ENCODE measurements around the gene BBC3.
"Not testable (repeated sequence)": the region's sequence is repeated elsewhere in the genome, so short reads cannot be mapped to it uniquely, and the experiment has no call there.

Gene BBC3

DNA sequence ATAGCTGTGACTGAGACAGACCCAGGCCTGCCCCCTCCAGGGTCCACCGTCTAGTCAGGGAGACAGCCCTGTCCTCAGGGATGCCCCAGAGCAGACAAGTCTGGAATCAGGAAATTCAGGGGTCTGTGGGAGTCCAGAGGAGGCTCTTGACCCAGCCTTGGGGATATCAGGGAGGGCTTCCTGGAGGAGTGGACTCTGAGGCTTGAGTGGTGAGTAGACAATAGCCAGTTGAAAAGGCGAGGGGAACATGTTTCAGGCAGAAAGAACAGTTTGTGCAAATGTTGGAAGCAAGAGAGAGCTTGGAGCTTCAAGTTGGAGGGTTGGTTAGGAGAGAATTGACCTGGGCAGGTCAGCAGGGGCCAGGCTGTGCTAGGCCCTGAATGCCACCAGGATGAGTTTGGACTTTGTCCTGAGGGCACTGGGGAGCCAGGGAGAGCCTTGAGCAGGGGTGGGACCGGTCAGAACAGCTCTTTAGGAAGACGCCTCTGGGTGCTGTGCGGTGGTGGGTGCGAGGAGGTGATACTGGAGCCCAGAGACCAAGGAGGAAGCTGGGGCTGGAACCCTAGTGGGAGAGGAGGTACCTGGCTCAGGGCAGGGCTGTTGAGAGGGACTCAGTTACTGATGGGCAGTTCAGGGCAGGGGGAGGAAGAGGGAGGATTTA, 28.0 kb upstream of the BBC3 start:
- no peak for DNase-seq (ENCODE audit: low read depth in 1 of 2, low spot score in 1 of 2)

DNA sequence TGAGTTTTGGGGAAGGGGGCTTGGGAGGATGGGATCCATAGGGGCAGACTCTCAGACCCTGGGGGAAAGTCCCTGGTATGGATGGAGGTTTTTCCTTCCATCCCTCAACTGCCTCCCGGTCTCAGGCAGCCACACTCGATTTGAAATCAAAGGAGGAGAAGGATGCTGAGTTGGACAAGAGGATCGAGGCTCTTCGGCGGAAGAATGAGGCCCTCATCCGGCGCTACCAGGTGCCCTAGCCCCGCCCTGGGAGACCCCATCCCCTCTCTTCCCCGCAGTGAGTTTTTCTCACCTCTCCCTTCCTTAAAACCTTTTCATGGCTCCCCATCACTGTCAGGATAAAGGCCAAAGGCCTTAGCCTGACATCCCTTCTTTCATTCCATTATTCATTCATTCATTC, 27.4 kb upstream of the BBC3 start:
- no peak for DNase-seq (ENCODE audit: low read depth in 1 of 2, low spot score in 1 of 2)

DNA sequence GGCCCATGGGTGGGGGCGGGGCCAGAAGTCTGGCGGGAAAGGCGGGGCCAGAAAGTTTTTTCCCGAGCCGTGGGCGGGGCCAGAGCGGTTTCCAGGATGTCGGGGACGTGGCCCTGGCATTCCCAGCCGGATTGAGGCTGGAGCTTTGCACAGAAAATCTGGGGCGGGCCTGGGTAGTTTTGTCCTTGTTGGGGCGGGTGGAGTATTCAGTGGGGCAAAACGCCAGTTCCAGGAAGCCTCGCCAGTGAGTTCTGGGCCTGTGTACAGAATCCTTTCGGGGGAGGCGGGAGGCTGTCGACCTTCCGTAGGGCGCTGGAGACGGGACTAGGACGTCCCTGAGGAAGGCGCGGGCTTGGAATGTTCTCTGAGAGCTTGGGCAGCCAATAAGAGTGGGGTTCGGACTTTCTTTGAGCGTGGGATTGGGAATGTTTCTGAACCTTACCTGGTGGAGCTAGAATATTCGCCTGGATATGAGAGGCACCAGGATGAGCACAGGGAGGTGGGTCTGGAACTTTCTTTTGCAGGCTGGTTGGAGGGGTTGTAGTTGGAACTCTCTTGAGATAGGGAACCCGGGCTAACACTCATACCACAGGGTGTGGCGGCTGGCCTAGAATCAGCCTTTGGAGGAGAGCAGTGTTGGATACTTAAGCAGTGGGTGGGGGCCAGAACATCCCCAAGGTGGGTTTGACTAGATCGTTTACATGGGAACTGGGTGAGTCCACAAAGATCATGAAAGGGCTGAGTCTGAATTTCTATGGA, 26.6 kb upstream of the BBC3 start:
- no peak for DNase-seq (ENCODE audit: low read depth in 1 of 2, low spot score in 1 of 2)

DNA sequence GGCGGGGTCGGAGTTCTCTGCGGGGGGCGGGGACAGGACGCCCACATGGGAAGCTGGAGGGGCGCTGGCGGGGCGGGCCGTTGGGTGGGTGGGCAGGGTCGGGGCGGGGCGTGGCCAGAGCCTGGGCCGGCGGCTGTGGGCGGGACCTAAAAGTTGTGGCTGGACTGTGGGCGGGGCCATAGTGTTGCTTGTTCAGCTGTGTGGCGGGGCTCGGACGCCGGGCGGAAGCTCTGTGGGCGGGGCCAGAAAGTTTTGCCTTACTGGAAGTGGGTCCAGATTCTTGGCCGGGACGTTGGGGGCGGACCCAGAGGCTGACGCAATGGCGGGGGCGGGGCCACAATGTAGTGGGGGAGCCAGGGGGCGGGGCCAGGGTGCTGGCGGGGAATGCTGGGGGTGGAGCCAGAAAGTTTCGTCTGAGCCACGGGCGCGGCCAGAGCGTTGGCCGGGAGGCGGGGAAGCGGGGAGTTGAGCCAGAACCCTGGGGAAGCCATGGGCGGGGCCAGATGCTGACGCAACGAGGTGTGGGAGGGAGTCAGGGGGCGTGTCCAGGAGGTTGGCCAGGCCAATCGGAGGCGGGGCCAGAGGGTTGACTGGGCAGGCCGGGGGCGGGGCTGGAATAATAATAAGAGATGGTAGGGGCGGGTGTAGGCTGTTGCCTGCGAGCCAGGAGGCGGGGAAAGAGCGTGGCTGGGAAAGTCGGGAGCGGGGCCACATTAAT, 25.9 kb upstream of the BBC3 start:
- peak; percentile 96 to 98 for DNase-seq (ENCODE audit: low read depth in 1 of 2, low spot score in 1 of 2)

DNA sequence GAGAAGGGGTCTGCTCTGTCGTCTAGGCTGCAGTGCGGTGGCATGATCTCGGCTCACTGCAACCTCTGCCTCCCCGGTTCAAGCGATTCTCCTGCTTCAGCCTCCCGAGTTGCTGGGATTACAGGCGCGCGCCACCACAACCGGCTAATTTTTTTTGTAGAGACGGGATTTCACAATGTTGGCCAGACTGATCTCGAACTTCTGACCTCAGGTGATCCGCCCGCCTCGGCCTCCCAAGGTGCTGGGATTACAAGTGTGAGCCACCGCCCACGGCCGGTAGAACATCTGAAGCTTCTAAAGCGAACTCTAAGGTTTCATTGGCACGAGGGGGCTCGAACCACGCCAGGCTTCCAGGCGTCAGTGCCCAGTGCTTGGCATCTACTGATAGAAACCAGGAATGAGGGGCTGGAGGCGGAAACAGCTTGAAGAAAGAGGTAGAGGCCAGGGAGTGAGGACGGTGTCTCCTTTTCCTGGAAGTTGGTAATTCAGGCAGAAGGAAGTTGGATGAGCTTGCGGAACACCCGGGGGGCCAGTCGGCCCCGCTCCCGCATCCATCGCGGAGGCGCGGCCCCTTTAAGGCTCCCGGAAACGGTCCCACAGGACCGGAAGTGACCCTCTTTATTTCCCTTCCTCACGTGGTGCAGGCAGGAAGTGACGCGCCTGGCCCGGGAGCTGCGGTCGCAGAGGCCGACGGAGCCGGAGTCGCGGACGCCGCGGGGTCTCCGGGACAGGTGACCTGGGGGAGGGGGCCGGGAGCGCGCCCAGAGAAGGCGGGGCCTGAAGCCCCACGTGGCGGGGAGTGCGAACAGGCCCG, 25.1 kb upstream of the BBC3 start, which contains the start of gene CCDC9:
CCDC9 (plus strand) TSS at position 647 of the 814 bp plus-strand sequence. CDS start 1,876 bp downstream, outside the sequence.
- DNase-seq (ENCODE audit: low read depth in 1 of 2, low spot score in 1 of 2): peak; percentile 73 to 89

DNA sequence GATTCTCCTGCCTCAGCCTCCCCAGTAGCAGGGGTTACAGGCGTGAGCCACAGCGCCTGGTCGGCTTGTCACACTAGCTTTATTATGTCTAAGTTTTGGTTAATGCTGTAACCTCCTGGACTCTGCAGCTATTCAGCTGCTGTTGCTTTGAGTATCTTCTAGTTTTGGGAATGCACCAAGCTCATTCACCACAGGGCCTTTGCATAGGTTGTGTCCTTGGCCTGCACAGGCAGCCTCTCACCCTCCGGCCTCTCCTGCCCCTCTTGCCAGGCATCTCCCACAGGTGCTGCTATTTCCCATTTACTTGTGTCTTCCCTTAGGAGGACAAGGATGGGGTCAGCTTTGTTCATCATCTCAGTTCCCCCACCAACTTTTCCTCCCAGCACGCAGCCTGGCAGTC, 23.0 kb upstream of the BBC3 start:
- DNase-seq (ENCODE audit: low read depth in 1 of 2, low spot score in 1 of 2): no peak

DNA sequence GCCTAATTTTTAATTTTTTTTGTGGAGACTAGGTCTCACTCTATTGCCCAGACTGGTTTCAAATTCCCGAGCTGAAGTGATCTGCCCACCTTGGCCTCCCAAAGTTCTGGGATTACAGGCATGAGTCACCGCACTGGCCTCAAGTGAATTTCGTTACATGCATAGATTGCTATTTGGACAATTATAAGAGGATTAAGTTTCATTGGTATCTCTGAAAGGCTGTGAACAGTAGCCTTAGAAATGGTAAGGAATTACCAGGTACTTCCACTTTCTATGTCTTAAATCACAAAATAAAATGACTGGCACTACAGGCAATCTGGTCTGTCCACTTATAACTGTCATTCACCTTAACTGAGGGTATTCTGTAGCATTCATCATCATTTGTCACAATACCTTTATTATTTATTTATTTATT, 22.5 kb upstream of the BBC3 start:
- DNase-seq (ENCODE audit: low read depth in 1 of 2, low spot score in 1 of 2): no peak

DNA sequence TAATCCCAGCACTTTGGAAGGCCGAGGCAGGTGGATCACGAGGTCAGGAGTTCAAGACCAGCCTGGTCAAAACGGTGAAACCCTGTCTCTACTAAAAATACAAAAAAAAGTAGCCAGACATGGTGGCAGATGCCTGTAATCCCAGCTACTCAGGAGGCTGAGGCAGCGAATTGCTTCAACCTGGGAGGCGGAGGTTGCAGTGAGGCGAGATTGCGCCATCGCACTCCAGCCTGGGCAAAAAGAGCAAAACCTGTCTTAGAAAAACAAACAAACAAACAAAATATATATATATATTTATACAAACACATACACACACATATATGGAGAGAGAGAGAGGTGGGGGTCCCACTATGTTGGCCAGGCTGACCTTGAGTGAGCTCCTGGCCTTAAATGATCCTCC, 22.0 kb upstream of the BBC3 start:
- DNase-seq (ENCODE audit: low read depth in 1 of 2, low spot score in 1 of 2): not testable (repeated sequence)

DNA sequence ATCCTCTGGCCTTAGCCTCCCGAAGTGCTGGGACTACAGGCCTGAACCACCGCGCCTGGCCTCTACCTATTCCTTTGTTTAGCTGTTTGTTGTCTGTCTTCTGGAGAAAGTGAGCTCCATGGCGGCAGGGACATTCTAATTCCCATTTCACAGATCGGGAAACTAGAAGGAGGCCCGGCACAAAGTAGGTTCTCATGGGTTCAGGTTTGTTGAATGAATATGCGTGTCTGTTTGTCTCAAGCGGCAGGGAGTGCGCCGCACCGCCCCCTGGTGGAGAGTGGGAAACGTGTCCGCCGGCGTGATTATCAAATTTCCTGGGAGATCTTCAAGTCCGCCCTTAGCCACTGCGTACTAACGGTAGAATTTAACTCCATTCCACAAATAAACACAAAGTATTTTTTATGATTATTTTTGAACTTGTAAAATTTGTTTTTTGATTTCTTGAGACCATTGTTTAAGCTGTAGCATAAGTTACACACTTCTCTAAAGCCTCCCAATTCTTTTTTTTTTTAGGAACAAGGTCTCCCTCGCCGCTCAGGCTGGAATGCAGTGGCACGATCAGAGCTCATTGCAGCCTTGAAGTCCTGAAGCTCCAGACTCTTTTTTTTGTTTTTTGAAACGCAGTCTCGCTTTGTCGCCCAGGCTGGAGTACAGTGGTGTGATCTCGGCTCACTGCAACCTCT, 16.4 kb upstream of the BBC3 start:
- DNase-seq (ENCODE audit: low read depth in 1 of 2, low spot score in 1 of 2): peak; percentile 70 to 71

DNA sequence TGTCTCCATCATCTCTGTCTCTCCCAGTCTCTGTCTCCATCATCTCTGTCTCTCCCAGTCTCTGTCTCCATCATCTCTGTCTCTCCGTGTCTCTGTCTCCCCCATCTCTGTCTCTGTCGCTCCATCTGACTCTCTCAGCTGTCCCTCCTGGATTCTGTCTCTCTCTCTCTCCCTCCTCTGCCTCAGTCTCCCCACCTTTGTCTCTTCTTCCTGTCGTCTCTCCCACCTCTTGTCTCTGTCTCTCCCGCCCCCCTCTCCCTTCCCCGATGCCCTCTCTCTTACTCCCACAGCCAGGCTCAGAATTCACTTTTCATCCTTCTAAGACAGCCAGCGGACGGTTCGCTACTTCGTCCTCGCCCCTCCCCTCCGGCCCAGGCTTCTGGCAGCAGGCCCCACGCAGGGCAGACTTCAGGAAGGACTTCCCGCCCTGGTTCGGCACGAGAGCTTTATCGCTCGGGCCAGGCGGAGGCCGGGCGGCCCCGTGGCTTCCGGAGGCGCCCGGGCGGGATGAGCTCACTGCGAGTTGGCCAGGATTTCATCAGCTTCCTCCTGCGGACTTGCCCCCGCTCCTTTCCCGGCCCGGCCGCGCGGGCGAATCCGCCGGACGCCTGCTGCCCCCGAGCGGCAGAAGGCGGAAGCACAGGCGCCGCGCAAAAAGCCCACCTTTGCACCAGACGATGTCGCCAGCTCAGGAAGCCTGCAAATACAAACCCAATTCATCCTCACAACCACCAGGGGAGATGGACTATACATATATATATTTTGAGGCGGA, 13.0 kb upstream of the BBC3 start:
- DNase-seq (ENCODE audit: low read depth in 1 of 2, low spot score in 1 of 2): peak; percentile 72 to 87

DNA sequence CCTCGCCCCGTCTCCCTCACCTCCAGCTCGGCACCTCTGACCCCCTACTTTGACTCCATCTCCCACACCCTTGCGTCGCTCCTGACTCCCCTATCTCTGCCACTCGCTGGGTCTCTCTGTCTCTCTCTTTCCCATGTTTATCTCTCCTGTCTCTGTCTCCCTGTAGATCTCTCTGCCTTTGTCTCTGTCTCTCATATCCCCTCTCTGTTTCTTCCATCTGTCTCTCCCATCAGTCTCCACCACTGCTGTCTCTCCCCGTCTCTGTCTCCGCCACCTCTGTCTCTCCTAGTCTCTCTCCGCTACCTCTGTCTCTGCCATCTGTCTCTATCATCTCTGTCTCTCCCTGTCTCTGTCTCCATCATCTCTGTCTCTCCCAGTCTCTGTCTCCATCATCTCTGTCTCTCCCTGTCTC, 12.4 kb upstream of the BBC3 start:
- no peak for DNase-seq (ENCODE audit: low read depth in 1 of 2, low spot score in 1 of 2)

DNA sequence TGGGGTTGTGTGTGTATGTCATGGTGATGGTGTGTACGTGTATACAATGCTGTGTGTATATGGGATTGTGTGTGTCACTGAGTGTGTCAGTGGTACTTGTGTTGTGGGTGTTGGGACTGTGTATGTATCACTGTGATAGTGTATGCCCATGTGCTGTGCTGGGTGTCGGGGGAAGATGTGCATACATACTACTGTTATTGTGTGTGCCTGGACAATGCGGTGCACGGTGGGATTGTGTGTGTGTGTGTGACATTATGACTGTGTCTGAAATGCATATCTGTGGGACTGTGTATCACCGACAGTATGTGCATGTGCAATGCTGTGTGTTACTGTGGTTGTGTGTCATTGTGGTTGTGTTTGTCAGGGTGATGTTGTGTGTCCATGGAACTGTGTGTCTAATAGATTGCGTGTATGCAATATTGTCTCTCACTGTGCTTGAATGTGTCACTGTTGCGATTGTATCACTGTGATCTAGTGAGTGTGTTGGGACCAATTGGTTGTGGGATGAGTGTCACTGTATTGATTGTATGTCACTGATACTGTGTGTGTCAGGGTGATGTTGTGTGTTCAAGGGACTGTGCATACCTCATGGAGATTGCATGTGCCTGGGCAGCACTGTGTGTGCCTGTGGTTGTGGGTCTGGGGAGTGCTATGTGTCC, 11.0 kb upstream of the BBC3 start:
- DNase-seq (ENCODE audit: low read depth in 1 of 2, low spot score in 1 of 2): no peak

DNA sequence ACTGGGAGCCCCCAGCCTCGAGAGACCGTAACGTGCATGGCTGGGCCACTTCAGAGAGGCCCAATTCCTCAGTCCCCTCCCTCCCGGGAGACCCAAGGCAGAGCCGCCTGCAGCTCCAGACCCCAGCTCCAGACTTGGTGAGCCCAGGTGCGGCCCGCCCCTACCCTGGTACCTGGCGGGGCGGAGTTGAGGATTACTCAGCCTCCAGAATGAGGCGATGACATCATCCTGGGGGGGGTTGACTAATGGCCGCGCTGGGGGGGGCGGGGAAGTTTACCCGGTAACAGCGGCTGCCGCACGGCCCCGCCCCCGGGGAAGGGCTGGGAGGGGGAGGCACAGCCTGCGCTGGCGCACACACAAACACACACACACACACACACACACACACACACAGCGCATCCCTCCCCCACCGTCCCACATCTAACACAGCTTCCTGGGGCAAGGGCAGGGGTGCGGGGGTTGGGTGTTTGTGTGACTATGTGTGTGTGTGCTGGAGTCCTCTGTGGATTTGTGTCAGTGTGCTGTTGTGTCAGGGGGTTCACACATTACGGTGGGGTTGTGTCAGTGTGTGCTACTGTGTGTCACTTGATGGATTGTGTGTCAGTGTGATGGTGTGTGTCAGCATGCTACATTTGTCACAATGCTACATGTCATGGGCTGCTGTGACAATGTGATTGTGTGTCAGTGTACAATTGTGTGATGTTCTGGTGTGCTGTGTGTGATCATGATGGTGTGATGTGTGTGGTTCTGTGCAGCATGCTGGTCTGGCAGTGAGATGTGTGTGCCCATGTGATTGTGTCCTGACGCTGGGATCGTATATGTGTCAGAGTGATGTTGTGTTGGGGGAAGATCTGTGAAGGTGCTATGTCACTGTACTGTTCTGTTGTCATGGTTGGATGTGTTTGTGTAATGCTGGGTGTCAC, 10.3 kb upstream of the BBC3 start:
- DNase-seq (ENCODE audit: low read depth in 1 of 2, low spot score in 1 of 2): peak; percentile 69 to 78

DNA sequence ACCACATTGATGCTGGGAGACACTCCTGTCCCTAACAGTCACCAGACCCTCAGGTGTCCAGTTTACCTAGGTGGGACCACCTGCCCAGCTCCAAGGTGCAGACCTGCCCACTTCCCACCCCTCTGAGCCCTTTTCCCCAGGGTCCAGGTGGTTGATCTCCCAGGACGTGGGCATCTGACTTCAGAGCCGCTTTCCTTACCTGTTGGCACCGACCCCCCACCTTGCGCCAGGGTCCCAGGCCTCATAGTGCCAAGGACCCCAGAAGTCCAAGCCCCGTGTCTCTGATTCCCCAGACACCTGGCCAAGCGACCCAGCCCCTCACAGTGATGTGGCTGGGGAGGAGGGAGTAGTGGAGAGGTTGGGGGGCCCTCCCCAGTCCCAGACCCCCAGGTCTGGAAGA, 9.6 kb upstream of the BBC3 start:
- no peak for DNase-seq (ENCODE audit: low read depth in 1 of 2, low spot score in 1 of 2)

DNA sequence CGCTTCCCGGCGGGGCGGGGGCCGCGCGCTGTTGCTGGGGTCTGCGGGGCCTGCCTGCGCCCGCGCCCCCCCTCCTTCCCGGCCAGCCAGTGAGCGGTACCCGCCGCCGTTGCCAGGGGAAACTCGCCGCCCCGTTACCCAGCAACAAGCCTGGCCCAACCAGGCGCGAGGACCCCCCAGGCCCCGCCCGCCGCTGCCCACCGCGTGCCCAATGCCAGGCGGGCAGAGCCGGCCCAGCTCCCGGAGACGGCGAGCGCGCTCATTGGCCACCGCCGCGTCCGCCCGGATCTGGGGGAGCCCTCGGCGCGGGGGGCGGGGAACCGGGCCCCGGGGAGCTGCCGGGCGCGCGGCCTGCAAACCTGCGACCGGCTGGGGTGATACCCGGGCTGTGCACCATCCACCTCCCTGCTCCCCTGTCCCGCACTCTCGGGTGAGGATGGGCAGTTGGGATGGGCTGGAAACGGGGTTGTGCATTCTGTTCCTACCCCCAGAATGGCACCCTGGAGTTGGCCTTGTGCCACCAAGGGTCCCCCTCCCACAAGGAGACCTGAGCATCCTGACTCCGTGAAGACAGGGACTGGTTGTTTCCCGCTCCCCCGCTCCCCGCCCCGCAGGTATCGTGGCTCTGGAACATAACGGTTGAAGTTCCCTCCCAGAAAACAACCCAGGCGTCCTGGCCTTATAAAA, 8.8 kb upstream of the BBC3 start:
- peak in 1 of 2 donors; percentile 48 for DNase-seq (ENCODE audit: low read depth in 1 of 2, low spot score in 1 of 2)

DNA sequence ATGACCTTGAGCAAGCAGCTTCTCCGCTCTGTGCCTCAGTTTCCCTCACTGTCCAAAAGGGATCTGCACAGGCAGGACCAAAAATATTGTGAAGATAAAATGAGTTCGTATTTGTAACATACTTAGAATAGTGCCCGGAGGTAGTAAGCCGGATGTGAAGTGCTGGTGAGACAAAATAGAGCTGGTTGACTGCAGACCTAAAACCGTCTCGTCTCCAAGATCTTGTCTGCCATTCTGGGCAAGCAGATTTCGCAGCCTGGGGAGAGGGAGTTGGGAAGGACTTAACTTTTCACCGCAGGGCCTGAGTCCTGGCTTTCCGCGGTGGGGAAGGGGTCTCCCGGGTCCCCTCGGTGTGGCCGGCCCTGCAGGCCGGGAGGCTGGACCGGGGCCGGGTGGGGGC, 8.2 kb upstream of the BBC3 start:
- no peak for DNase-seq (ENCODE audit: low read depth in 1 of 2, low spot score in 1 of 2)

DNA sequence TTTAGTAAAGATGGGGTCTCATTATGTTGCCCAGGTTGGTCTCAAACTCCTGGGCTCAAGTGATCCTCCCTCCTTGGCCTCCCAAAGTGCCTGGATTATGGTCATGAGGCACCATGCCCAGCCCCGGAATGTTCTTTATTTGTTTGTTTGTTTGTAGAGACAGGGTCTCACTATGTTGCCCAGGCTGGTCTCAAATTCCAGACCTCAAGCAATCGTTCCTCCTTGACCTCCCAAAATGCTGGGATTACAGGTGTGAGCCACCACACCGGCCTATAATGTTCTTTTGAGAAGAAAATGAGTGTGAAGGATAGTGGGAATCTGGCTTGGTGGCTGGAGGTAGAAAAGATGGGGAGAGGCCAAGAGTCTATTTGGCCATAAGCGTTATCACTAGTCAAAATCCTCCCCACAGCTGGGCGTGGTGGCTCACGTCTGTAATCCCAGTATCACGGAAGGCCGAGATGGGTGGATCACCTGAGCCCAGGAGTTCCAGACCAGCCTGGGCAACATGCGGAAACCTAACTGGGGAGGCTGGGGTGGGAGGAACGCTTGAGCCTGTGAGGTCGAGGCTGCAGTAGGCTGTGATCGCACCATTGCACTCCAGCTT, 5.2 kb upstream of the BBC3 start:
- DNase-seq (ENCODE audit: low read depth in 1 of 2, low spot score in 1 of 2): no peak

All from activated T-helper 1 cell treated with anti-CD3 and anti-CD28 coated beads, Interleukin-2, amount 50 U/mL, for 16 hours (primary cell).